Activated CD8-positive, alpha-beta memory T cell treated with anti-CD3 and anti-CD28 coated beads for 4 hours (primary cell): Measurements from ENCODE around the gene AKAP6.

Experiments used
- DNase-seq, 2 donors: peaks; one replicate each; pipeline ENCODE4 v3.0.0-alpha.2; 2020; ENCODE audit warnings: low read depth in 2 of 2

Gene AKAP6

DNA sequence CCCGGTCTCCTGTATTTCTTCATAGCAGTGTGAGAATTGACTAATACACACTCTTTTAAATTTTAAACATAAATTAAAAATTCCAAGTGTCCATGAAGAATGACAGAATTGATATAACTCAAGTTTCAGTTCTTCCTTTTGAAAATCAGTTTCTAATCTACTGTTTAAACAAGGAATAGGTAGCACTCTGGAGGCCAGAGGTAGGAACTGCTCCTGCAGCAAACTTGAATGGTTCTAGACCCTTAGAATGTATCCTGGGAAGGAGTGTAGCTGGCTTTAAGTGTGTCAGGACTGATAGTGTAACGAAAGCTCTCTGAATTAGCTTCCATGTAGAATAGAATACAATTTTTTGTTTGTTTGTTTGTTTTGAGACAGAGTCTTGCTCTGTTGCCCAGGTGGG, 76.8 kb downstream of the AKAP6 start:
- DNase-seq, result no peak

DNA sequence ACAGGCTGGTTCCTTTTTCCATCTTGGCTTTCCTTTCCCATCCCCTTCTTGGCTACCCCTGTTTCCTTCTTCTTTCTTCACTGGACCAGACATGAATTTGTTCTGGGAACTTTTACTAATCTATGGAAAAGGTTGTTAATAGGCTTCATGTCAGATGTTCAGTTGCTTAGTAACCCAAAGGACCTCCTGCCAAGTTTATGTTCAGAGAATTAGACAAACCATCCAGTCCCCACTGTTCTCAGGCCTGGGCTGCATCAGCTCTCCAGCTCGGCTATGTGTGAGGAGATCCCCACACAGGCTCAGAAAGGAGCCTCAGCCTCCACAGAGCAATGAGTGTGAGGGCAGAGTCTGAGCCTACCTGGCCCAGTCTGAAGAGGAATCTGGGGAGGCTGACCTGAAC, 78.0 kb downstream of the AKAP6 start:
- no peak for DNase-seq

DNA sequence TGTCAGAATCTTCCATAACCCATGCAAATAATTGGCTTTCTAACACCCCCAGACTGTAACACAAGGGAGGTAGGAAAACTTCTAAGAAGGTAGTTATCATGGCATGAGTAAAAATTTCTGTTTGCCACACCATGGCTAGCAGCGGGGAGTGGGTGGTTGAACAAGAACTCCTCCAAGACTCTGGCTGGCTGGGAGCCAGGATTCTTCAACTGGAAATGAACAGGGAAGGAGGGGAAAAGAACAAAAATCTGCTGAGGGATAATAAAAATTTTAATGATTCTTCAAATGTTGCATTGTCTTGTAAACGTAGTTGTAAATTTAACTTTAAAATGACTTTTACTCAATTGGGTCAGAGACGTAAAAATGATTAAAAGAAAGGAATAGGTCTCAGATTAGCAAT, 78.9 kb downstream of the AKAP6 start:
- DNase-seq, result no peak

DNA sequence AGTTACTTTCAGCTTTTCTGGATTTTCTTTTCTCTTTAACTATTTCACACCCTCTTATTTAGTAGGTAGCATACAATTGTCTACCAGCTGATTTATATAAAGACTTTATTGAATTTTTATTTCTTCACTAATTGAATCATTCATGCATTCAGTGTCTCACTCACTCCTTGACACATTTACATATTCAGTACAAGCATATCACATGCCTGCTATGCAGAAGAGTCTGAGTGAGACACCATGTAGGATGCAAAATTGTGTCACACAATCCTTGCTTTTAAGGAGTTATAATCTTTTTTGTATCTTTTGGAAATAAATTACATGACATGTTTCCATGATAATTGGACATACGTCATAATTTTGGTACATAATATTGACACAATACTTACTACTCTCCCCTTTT, 83.0 kb downstream of the AKAP6 start:
- DNase-seq, result no peak

DNA sequence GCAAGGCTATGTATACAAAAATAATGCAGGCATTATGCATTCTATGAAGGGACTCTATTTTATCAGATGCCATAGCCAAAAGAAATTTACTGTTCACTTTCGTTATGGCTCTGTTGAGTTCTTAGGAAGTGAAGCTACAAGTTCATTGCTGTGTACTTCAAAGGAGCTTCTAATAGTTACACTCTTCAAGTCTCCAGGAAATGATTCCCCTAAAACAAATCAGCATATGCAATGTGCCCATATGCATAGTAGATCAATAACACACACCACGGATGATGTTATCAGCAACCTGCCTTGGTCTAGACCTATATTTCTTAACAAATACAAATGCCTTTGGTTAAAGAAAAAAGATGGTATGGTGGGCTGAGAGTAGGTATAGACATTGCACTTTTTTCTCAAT, 83.4 kb downstream of the AKAP6 start:
- no peak for DNase-seq

DNA sequence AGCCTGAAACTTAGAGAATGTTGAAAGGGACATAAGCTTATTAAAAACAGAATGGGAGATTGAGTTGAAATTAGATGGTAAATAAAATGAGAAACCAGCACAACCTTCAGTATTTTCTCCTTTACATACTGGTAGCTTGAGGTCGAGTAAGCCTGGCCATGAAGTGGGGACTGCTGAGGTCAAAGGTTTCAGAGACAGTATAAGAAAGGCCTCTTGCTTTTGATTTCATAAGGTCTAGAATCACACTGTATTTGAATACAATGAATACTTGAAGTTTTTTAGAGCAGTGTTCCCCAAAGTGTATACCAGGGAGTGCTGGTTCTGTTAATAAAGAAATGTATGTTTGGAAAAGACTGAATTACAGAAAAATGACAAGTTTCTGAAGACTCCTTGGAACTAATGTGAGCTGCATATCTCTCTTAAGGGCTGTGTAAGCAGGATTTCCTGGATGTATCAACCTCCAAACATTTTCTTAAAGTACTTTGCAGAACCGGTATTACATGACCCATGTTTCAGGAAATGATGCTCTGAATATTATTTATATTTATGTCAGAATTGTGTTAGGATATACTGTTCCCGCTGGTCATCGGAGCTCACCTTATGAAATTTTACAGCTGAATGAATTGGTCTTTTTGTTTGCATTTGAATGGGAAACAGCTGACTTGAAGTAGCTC, 85.0 kb downstream of the AKAP6 start:
- no peak for DNase-seq

DNA sequence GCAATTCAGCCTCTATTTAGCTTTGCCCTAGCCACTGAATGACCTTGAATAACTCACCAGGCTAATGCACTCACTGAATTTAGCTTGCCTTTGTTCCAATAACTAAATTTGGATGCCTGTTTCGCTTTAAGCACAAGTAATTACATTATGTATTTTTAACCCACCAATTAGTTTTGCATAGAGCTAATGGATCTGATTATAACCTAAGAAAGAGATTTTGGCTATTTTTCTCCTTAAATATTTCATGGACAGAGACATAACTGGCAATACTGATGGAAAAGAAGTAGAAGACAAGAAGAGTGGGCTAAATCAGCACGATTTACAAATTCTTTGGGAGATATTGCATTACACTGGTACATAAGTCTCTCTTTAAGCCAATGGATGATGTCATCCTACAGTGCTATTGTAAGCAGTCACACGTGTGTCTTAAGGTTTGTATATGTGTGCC, 85.7 kb downstream of the AKAP6 start:
- DNase-seq, result no peak

DNA sequence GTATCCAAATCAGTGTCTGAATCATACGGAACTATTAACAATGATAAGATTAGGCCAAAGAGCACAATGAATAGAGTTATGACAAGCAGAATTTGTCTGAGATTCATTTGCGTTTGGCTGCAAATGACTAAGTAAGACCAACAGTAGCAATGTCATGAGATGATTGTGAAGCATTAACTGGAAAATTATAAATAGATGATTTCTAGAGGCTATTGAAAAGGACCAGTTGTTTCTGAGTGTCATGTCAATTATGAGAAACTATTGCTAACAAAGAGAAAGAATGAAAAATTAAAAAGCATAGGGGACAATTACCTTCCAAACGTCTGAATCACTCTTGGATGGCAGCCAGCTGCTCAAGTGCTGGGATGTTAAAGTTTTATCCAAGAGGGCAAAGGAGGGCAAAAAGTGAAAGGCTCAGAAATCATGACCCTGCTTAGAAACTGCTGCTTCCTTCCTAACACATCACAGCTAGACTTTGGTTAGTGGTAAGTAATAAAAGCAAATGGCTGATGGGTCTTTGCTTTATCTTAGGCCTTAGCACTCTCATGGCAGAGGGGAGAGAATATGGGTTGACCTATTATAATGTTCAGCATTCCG, 89.0 kb downstream of the AKAP6 start:
- no peak for DNase-seq

DNA sequence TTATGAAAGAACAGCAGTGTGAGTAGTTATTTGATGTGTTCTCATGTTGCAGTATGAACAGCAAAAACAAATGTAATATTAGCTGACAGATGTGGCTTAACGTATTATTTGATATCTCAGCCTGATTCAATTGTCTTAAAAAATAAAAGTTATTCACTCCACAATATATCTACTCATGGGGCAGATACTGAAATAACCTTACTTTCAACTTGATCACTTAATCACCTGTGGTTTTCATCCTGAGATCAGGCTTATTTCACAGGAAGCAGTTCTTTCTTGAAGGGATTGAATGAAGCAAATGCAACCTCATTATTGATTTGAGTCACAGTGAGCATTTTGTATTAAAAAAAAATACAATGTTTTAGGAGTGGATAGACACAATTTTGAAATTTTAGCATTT, 90.3 kb downstream of the AKAP6 start:
- DNase-seq, result no peak

DNA sequence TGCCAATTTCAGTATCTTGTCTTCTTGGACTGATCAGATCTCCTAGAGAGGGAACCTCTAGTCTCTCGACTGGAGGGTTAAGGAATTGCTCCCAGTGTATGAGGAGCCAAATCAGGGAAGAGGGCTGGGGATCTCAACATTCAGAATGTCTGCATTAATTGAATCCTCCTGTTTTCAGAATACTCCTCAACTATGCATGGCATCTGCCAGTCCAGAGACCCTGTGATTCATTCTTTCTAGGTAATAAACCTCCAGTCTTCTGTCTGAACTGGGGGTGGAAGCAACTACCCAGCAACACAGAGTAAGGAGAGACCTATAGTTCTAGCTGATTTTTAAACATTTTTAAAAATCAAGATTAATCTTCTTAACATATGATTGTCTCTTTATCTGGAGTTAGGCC, 92.7 kb downstream of the AKAP6 start:
- no peak for DNase-seq

DNA sequence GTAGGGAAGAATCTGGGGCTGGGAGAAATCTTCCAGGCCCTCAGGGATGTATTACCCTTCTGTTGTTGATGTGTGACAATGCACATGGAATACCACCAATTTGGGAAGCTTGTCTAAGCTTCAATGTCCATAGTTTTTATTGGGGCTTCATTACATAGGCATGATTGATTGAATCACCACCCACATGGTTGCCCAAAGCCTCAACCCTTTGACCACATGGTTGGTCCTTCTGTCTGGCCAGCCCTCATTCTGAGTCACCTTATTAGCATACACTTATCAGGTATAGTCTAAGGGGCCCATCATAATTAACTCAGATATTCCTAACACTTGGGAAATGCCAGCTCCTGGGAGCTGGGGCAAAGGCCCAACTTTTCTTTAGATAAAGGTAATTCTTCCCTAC, 93.3 kb downstream of the AKAP6 start:
- no peak for DNase-seq

DNA sequence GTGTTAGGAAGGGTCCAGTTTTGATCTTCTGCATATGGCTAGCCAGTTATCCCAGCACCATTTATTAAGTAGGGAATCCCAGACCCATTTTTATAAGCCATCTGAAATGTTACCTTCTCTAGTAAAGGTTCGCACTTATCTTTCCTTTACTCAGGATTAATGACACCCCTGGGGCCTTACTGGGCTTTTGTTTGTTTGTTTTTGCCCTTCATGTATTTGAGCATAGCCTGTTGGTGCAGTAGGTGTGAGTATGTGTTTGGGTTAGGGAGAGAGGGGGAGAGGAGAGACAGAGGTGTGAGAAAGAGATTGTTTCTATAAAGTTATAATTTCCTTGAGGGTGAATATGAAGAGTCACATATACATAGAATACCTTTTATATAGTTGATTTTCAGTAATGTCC, 96.9 kb downstream of the AKAP6 start:
- no peak for DNase-seq

DNA sequence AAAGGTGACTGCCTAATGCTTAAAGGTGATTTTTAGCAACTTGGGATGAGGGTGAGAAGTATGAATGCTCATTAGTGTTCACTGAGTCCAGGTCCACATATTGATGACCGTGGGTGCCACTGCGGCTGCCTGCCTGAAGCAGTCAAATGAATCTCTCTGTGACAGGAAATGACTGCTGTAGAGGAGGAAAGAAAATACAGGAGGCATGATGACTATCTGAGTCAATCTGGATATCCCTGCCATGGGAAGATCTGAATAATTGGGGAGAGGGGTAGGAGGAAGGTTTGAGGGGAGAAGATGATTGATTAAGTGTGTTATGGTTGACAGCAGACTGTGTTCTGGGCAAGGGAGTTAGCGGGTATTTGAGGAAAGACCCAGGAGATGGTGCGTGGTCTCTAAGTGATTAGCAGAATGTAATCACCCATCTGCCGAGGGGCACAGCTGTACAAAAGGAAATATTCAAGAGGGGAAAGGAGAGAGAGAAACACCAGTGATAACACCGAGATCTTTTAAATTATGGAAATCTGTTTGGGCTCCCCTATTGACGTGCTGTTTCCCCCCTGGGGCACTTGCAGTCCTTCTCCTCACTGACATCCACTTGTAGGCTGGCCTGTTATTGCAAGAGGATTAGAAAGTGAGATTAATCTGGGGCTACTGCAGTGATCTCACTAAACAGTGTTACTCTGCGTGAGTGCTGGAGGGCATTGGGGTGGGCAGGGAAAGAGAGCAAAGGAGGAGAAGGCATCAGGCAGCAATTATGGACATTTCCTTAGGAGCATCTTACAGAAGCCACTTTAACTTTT, 97.7 kb downstream of the AKAP6 start:
- no peak for DNase-seq

DNA sequence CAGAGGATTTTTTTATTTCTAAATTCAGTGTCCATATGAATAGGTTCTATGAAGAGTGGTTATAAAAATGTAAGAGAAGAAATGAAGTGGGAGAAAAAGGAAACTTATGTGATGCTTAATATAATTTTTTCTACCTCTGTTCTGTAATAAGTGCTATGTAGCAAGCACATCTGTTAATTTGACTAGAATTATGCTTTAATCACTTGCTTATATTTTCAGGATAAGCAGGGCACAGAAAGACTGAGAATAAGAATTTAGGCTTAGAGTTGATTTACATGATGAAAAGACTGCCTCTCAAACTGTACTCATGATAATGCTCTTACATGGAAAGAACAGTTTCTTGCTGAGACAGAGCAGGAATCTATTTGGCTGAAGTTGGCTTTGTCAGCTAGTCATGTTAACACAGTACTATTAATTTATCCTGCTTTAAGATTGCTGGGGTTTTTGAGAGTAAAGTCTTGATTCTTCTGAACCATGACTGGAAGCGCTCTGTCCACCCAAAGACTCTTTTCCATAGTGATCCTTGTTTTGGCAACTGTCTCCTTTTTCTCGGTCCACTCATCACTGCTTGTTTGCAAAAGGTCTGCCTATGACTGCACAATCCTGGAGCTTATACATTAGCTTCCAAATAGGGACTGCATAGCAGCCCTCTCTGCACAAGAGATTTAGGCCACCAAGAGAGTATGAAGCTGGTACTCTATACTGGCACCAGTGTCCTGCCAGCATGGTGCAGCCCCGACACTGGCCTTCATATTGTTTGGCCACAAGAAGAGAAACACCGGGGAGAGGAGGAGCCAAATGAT, 98.8 kb downstream of the AKAP6 start:
- DNase-seq, result no peak

DNA sequence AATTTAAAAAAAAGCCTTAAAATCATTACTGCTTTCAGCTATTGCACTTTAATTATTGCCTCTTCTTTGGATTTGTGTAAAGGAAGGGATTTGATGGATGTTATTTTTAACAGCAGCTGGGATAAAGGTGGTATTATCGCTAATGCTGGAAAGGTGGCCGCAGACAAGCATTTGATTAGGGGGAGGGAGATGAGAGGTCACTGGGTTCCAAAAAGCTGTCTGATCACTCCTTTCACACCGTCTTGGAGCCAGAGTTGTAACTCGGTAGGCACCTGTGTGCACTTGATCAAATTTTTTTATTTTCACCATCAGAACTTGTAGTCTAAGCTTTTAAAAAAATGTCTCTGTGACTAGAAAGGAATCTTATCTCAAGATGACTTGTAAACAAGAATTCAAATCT, 99.8 kb downstream of the AKAP6 start:
- DNase-seq, result no peak

DNA sequence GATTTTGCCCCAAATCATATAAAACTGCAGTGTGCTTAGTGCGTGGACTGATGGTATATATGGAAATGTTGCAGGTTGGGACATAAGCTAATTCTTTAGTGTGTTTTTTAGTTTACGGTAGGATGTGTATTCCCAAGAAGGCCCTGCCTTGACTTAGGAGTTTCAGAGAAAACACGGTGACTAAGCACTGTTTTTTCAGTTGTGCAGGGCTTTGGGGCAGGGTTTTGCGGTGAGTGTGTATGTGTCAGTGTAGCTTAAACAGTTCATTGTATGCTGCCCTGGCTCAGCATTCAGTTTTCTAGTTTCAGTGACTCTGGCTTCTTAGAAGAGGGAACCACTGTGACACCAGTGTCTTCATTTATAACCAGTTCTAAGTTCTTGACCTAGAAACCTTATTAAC, 101.2 kb downstream of the AKAP6 start:
- DNase-seq, result no peak

DNA sequence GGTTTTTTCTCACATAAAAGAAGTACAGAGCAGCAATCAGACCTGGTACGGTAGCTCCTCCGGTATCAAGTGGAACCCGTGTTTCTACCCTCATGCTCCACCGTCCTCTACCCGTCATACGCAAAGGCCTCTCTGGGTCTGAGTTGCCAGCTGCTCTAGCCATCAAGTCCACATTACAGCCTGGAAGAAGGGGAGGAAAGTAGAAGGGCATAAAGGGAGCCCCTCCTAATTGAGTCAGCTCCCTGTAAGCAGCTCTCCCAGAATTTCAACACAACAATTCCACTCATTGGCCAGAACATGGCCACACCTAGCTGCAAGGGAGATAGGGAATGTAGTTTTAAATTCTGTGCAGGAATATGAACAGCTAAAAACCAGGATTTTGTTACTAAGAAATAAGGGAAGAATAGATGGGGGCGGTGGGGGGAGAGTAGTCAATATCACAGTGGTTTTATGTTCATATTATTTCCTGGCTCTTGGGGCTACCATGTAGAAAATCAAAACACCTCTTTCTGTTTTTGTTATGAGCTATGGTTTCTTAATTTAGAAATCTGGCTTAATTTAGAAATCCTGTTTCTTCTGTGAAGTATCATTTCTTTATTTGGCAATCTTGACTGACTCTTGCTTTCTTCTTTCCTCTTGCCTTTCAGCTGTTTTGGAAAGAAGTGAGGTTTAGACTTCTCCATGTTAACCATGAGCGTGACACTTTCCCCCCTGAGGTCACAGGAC, 103.9 kb downstream of the AKAP6 start:
- DNase-seq, result no peak

DNA sequence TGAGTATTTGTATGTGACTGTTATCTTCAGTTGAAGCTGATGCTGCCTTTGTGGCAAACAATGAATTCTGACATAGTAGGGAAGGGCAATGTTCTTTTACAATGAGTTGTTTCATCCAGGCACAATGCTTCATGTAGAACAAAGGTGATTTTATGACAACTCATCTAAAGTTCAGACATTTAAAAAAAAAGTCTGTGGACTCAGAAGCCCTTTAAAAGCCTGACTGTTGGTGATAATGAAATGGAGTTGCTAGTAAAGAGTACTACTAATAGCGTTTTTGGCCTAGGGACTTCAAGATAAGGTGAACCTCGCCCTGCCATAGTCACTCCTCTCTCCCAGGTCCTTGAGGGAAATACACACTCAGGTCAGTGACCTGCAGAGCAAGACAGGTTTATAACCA, 105.1 kb downstream of the AKAP6 start:
- no peak for DNase-seq

DNA sequence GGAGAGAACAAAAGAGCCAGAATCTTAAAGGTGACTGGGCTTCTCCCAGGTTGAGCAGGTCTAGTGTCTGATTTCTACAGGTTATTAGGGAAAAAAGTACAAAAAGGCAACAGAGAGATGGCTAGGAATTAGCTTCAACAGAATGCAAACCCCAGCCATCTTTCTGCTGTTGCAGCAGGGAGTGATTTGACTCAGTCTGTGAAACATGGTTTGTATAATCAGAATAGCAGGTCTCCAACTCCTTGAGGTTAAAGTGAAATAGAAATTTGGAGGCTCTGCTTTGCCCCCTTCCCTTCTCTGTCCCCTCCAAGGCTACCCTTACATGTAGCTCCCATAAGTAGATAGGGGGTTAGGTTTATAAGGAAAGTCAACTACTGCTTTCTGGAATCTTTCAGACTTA, 105.8 kb downstream of the AKAP6 start:
- no peak for DNase-seq

DNA sequence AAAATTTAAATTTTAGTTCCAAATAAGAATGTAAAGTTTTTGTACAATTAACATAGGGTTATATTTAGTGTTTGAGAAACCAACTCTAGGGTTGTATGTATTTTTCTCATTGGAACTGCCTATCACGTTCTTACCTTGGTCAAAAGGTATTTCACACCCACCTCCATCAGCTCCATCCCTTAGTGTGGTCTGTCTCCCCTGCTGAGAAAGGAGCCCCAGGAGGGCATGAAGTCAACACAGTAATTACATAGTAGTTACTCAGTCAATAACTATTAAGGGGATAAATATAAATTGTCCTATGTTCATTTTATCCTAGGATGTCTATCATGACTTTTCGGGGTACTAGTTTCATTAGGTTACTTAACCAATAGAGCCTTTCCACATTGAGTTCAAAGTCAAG, 106.3 kb downstream of the AKAP6 start:
- DNase-seq, result no peak

DNA sequence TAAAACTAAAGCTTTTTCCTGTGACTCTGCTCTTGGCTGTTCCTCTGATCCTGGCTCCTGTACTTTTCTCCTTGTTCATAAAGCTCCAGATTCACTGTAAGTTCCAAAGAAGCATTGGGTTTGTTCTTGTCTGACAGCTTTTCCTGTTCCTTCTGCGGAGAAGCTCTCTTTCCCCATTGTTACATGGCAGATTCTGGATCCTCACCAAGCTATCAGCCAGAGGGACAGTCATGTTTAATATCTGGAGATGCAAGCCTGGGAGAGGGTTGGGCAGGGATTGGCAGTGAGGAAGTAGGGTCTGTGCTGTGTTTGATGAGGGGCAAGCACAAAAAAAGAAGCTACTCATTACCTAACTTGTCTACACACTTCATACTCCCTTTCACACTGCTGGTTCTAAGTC, 107.9 kb downstream of the AKAP6 start:
- no peak for DNase-seq

DNA sequence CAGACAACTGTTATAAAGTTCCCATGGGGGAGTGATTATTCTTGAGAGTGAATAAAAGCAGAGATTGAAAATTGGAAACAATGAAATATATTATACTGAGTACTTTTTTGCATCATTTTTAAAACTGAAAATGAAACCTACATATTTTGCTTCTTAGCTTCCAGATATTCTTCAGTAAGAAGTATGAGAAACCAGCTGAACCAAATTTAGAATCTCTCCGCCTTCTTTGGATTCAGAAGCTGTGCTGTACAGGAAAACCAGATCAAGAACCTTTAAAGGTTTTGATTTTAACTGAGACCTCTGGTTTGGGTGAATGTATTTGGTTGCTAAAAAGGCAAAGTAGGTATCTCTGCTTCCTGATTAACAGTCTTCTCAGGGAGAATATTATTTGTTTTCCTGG, 109.4 kb downstream of the AKAP6 start:
- DNase-seq, result no peak
